Coronary artery (tissue), 2 donors: Measurements from ENCODE around the gene CEP131.
A peak's percentile ranks its signal among the peaks of the same experiment; 100 is the strongest.

Experiments
- DNase-seq: peaks from one replicate; pipeline ENCODE4 v3.0.0-alpha.2; 2017; ENCODE audit warnings: low spot score
- H3K27ac ChIP-seq, 2 donors: fragments of 200-600 bp; sonication (generic); one replicate each; pipeline ENCODE4 v1.5.1; 2016 to 2019
- H3K4me3 ChIP-seq: fragments of 200-600 bp; sonication (generic); 2 replicates; pipeline ENCODE4 v1.5.1; 2016; ENCODE audit warnings: mild to moderate bottlenecking, moderate library complexity
- CTCF ChIP-seq: fragments of 200-600 bp; sonication (generic); IDR thresholded peaks from one replicate; pipeline ENCODE4 v1.5.1; 2019; ENCODE audit warnings: antibody characterized with exemption

The CEP131 gene

GRCh38 chr17:81166033-81166492 lies 56.7 kb downstream of the CEP131 start, which contains the start of gene AATK:
Gene AATK (minus strand): TSS chr17:81166221. CDS start chr17:81165992, 229 bp downstream.
- TF ChIP-seq CTCF = no peak
- Histone ChIP-seq H3K27ac (peak within 1 kb of the TSS in 1 of 2 donors; percentile 67), H3K4me3 (peak within 1 kb of the TSS; percentile 80)
- DNase-seq = no peak

- TF ChIP-seq CTCF = no peak
- Histone ChIP-seq H3K27ac (peak within 1 kb of the TSS in 1 of 2 donors; percentile 67), H3K4me3 (peak within 1 kb of the TSS; percentile 80)
- DNase-seq = no peak
Observed at GRCh38 chr17:81165246-81166032, 57.3 kb downstream of the CEP131 start, which contains the start of gene PVALEF. Gene PVALEF (plus strand): TSS chr17:81165507. CDS start chr17:81181227, 15,720 bp downstream.

- DNase-seq = no peak
- H3K4me3 ChIP-seq = peak overlapping the region; percentile 80
- no peak for TF ChIP-seq CTCF
- H3K27ac ChIP-seq = peak overlapping the region in 1 of 2 donors; percentile 67
Observed at GRCh38 chr17:81164371-81165245, 58.2 kb downstream of the CEP131 start.

- Histone ChIP-seq H3K4me3 (no peak overlapping the region), H3K27ac (no peak overlapping the region)
- no peak for TF ChIP-seq CTCF
- no peak for DNase-seq
Observed at GRCh38 chr17:81163703-81164370, 58.9 kb downstream of the CEP131 start.

GRCh38 chr17:81163051-81163695 lies 59.6 kb downstream of the CEP131 start:
- TF ChIP-seq CTCF = no peak
- Histone ChIP-seq H3K27ac (no peak overlapping the region), H3K4me3 (no peak overlapping the region)
- DNase-seq = no peak

- no peak overlapping the region for H3K27ac ChIP-seq
- DNase-seq = no peak
- H3K4me3 ChIP-seq = no peak overlapping the region
- no peak for TF ChIP-seq CTCF
Observed at GRCh38 chr17:81162491-81162890, 60.3 kb downstream of the CEP131 start.
